Activated CD4-positive, alpha-beta T cell treated with anti-CD3 and anti-CD28 coated beads, Interleukin-10, Interleukin-2, amounts not matched to agents 100 ng/mL and 50 ng/mL, durations not matched to agents 16 hours and 8 hours (primary cell): ENCODE data around the gene COL4A4.
"Not testable (repeated sequence)": the region's sequence is repeated elsewhere in the genome, so short reads cannot be mapped to it uniquely, and the experiment has no call there.

Source experiments
- DNase-seq: peaks from one replicate; pipeline ENCODE4 v3.0.0-alpha.2; 2020

COL4A4 gene

GRCh38 chr2:227163998-227164762 lies at the start of gene COL4A4, which contains the start of gene COL4A3:
Gene COL4A4 (minus strand): TSS chr2:227164205. CDS start chr2:227147483, 16,722 bp downstream.
Gene COL4A3 (plus strand): TSS chr2:227164624. CDS start chr2:227164727, 103 bp downstream.
- DNase-seq = no peak

DNA sequence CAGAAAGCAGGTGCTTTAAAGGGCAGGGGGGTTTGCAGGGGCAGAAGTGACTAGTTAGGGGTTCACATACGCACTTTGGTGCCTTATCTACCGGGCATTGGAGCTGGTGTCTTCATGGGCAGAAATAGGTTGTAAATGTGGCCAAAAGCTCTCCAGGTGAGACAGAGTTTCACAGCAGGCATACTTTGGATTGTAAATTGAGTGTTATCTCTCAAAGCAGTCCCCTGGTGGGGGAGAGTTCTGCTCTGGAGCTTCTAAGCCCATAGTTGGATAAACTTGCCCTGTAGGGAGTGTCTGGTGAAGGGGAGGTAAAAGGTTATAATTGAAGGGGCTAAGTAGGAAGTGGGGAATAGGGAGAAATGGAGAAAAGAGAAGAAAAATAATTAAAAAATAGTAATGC lies 43.6 kb upstream of the COL4A4 start:
- no peak for DNase-seq

DNA sequence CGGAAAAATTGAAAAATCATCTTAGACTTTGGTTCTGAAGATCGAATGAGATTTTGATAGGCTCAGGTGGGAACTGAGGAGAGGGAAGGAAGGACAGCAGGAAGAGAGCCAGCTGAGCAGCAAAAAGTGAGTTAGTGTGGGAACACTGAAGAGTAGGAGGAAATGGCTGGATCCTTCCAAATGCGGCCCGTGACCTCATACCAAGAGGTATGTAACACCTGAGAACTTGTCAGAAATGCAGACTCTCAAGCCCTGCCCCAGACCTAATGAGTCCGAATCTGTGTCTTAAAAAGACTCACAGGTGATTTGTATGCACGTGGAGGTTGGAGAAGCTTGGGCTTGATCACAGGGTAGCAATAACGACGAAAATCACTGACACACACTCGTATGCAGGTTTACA lies 42.4 kb upstream of the COL4A4 start:
- no peak for DNase-seq

GRCh38 chr2:227205701-227206100 lies 41.7 kb upstream of the COL4A4 start:
- no peak for DNase-seq

GRCh38 chr2:227204452-227204851 lies 40.4 kb upstream of the COL4A4 start:
- no peak for DNase-seq

- no peak for DNase-seq
Observed at GRCh38 chr2:227201771-227202170, 37.8 kb upstream of the COL4A4 start.

- DNase-seq = no peak
Observed at GRCh38 chr2:227198866-227199265, 34.9 kb upstream of the COL4A4 start.

DNA sequence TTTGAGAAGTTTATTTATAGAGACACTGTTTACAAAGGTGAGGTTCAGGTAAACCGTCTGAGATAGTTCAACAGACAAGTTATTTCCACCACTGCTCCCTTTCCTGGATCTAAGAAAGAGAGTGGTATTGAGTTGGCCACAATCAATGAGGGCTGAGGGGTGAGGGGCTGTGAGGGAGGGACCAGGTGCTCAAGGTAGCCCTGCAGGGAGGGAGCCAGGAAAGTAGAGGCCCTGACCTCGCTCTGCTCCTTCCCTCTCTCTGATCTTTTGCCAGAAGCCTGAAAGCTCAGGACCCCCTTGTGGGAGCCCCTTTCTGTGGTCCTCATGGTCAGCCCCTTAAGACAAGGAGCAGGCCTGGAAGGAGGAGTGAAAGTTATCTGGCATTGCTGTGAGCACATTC lies 30.2 kb upstream of the COL4A4 start:
- no peak for DNase-seq

DNA sequence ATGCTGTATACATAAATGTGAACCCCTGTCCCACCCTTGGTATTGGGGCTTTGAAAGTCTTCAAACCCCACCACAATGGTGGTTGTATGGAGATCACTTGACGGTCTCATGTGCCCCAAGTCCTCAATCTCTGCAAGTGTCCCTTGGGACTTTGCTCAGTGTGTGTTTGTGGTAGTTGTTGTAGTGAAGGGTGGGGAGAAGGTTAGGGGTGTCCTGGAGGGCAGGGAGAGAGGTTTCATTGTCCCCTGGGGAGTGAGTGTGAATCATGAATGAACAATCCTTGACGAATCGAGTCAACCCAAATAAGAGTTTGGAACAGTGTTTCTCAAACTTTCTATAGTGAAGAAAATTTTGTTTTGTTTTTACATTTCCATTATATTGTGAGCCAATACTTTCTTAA lies 28.5 kb upstream of the COL4A4 start:
- DNase-seq = no peak

DNA sequence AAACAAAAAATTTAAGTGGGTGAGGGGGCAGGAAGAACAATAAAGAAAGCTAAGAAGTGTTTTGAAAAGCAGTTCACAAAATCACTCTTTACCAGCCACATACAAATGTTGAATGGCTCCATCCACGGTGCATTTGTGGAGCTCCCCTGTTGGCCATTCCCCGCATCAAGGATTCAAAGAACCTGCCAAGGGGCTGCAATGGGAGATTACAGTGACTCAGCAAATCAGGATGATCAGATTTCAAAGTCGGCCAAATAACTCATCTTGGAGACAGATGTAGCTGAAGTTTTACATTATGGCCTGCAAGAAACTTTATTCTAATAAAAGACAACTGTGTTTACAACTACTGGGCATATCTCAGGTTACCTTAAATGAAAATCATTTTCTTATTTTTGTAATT lies 27.4 kb upstream of the COL4A4 start:
- no peak for DNase-seq

- no peak for DNase-seq
Observed at GRCh38 chr2:227188292-227188691, 24.3 kb upstream of the COL4A4 start.

- no peak for DNase-seq
Observed at GRCh38 chr2:227186751-227187150, 22.7 kb upstream of the COL4A4 start.

DNA sequence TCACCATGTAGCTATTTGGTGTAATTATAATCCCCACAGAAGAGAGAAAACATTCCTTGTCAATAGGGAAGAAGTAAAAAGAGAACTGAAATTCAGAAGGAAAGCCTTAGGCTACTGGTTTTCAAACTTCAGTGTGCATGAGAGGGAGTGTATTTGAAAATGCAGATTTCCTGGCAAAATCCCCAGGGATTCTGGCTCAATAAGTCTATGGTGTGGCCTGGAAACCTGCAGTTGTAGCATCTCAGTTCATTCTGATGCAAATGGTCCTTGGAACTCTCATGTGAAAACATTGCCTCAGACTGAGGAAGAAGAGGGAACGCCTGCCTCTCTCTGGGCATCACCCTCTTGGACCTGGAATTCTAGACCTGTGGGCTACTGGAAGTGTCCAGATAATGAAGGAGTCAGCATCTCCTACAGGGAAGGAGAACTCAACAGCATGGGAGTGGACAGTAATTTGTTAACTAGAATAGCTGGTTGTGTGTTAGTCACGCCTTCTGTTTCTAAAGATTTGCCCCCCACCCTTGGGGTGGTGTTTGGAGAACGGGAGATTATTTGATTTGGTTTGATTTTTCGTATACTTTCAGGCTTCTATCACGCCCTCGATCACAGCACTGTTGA lies 21.7 kb upstream of the COL4A4 start:
- DNase-seq = no peak

DNA sequence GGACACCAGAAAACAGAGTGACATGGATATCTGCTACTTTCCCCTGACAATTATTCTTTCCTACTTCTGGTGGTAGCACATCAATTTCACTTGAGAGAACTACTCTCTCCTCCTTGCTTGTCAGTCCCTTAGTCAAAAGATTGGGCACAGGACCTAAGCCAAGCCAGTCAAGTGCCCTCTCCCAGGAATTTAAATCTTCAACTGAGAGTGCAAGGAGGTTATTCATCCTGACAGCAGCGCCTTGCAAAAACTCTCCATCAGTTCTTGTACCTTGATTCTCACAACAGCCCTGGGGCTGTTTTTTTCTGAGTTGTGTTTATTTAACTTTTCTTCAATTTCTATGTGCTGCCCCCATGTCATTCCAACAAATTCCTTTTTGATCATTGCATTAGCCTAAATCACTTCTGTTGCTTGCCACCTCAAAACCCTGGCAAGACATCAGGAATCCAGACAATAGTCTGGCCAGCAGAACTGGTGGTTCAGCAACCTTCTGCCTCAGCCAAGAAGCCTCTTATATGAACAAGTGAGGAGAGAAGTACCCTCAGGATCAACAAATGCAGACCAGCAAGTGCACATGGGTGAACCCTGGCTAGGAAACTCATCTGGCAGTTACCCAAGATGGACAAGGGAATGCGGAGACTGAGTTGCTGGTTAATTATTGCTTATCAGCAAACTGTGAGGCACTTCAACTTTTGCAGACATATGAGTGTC lies 19.8 kb upstream of the COL4A4 start:
- DNase-seq = no peak

GRCh38 chr2:227182765-227183164 lies 18.8 kb upstream of the COL4A4 start:
- DNase-seq = no peak

DNA sequence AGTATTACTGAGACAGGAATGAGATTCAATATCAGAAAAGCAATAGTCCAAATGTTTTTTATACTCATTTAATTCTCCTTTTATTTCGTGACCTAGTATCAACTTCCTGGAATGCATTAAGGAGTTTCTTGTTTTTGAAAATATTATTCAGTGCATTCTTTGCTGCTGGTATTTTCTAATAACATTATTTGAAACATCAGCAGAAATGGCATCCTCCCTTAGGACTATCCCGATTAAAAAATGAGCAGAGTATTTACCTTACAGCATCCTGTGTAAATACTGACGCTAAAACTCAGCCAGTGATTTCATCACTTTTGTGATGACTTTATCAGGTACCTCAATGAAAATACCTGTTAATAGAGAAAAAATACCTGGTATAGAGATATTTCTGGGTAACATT lies 16.8 kb upstream of the COL4A4 start:
- DNase-seq = no peak

DNA sequence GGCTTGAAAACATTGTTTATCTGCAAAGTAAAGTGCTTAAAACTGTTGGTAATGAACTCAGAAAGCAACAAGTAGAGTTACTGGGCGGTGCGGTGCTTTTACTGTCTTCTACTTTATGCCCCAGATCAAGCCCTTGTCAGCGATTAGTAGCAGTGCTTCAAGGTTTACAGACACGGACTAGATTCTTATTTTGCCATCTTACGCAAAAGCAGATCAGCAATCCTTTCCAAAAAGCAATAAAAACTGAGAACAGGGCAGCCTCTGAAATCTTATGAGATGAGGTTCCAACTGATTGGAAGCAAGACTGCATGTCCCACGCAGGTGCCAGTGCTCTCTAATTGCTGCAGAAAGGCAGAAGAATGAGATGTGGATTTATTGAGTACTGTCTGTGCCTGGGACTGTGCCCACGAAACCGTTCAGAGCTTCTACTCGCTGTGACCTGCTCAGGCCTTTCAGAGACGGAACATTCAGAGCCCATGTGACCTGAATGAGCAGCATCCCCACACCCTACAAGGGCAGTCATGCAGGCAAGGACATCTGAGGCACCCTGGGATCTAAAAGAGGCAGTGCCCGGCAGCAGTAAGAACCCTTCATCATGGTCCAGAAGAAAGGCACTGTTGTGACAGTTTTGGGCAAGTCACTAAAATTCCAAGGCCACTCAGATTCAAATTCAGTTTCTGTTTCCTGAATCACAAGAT lies 16.1 kb upstream of the COL4A4 start:
- DNase-seq = no peak

DNA sequence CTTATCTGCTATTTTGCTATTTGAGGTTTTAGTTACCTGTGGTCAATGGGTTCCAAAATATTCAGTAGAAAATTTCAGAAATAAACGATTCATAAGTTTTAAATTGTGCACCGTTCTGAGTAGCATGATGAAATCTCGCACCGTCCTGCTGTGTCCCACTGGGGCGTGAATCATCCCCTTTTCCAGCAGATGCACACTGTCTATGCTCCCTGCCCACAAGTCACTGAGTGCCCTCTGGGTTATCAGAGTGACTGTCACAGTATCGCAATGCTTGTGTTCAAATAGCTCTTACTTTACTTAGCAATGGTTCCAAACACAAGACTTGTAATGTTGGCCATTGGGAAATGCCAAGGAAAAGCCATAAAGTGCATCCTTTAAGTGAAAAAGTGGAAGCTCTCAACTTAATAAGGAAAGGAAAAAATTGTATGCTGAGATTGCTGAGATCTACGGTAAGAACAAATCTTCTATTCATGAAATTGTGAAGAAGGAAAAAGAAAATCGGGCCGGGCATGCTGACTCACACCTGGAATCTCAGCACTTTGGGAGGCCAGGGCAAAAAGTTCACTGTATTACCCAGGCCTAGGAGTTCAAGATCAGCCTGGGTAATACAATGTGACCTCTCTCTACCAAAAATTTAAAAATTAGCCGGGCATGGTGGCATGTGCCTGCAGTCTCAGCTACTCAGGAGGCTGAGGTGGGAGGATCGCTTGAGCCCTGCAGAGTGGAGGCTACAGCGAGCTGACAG lies 13.8 kb upstream of the COL4A4 start:
- no peak for DNase-seq

- DNase-seq = not testable (repeated sequence)
Observed at GRCh38 chr2:227171779-227172178, 7.8 kb upstream of the COL4A4 start.

DNA sequence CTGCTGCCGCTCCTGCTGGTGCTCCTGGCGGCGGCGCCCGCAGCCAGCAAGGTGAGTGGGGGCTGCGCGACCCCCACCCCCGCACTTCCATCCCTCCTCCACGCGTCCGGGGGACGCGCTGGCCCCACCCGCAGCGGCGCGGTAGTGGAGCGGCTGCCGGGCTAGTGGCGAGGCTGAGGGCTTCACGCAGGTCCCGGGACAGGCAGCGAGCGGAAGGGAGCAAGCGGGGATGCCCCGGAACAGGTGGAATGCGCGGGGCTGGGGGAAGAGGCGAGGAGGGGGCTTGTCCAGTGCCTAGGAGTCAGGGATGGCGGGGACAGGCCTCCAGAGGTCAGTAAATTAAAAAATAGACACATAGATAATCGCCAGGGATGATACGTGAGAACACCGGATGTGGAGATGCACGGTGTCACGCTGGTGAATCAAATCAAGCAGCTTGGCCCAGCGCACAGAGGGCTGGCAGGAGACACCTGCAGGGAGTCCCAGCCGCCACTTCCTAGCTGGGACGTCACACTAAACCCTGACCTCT lies 822 bp upstream of the COL4A4 start:
- DNase-seq = peak; percentile 55

DNA sequence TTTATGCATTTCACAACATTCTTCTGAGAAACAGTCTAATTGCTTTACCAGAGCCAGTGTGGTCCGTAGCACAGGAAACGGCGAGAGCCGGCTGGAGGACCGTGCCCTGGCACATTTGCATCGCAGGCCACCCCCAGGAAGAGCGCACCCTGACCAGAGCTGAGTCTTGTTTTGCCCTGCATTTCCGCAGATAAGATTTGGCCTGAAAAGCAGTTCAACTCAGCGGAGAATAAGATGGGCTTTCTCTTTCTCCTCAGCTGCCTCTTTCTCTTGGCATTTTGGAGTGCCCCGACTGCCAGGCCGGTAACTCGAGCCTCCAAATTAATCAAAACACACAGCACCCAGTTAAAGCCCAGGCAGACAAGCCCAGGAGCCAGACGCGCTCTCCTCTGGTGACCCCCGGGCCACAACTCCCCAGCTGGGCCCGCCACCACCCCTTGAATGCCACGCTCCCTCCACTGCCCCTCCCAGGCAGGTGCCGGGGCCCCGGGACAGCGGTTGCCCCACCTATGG lies 464 bp downstream of the COL4A4 start:
- DNase-seq = no peak

DNA sequence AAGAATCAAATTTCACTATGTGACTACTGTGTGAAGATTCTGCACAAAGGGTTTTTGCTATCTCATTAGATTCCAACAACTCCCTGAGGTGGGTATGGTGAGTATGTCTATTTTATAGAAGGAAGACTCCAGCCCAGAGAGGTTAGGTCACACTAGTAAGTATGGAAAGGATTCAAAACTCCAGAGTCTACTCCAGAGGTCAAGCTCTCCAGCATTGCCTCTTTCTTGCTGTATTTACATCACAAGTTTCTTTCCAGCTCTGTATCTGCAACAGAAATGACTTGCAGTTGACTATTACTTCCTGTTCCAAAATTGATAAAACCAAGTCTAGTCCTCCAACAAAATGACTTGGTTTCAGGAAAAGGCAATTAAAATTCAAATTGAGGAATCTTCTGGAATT lies 2.1 kb downstream of the COL4A4 start:
- no peak for DNase-seq
